Natural killer cell (primary cell): ENCODE data around the gene KCNK4. TPM values are rescaled to one million over a fixed set of nuclear protein-coding genes. Genes with fewer than 3 reads are reported as not detected.

Experiments used
- ATAC-seq, 3 donors: fragments of 150-1000 bp in 2 of 3; fragments of 200-7000 bp in 1 of 3; cut with Tn5 transposase; 1 replicate in 1 of 3; 2 replicates in 2 of 3; pipeline ENCODE4 v1.10.0; 2021; ENCODE audit warnings: mild to moderate bottlenecking in 2 of 3, moderate library complexity in 2 of 3
- DNase-seq, 2 donors: peaks; one replicate each; pipeline versions ENCODE4 v3.0.0 to v3.0.0-alpha.2; 2013 to 2021; ENCODE audit warnings: mixed read lengths in 1 of 2
- H3K27ac ChIP-seq: one replicate; pipeline ENCODE4 v1.5.1; 2013; ENCODE audit warnings: mild to moderate bottlenecking, low read length
- H3K27me3 ChIP-seq: one replicate; pipeline ENCODE4 v1.6.1; 2013; ENCODE audit warnings: low read length; ENCODE audit not compliant: control insufficient read depth, insufficient read depth
- H3K36me3 ChIP-seq: one replicate; pipeline ENCODE4 v1.6.1; 2013; ENCODE audit warnings: low read length; ENCODE audit not compliant: control insufficient read depth, insufficient read depth
- H3K4me1 ChIP-seq: one replicate; pipeline ENCODE4 v1.6.1; 2013; ENCODE audit warnings: low read length; ENCODE audit not compliant: control insufficient read depth, insufficient read depth
- H3K4me3 ChIP-seq: one replicate; pipeline ENCODE4 v1.5.1; 2013; ENCODE audit warnings: low read length
- H3K9me3 ChIP-seq: one replicate; pipeline ENCODE4 v1.6.1; 2013; ENCODE audit warnings: low read length; ENCODE audit not compliant: control insufficient read depth, insufficient read depth
- H3K27ac Mint-ChIP-seq, 2 donors: one replicate each; pipeline ENCODE4 v1.8.0; 2022; ENCODE audit warnings: mild to moderate bottlenecking in 2 of 2, mixed read lengths in 2 of 2, moderate library complexity in 1 of 2
- H3K27me3 Mint-ChIP-seq, 2 donors: one replicate each; pipeline ENCODE4 v1.8.0; 2022; ENCODE audit warnings: low read depth in 2 of 2, mixed read lengths in 2 of 2
- H3K36me3 Mint-ChIP-seq: one replicate; pipeline ENCODE4 v1.8.0; 2022; ENCODE audit warnings: mixed read lengths
- H3K4me1 Mint-ChIP-seq, 2 donors: one replicate each; pipeline ENCODE4 v1.8.0; 2022; ENCODE audit warnings: mixed read lengths in 2 of 2
- H3K4me3 Mint-ChIP-seq: one replicate; pipeline ENCODE4 v1.8.0; 2022; ENCODE audit warnings: mild to moderate bottlenecking, moderate library complexity, mixed read lengths
- H3K9me3 Mint-ChIP-seq, 2 donors: one replicate each; pipeline ENCODE4 v1.8.0; 2022; ENCODE audit warnings: mixed read lengths in 2 of 2
- WGBS: methylation state at CpG from one replicate; pipeline ENCODE4 v1.1.7; 2013; ENCODE audit warnings: missing lambda C conversion rate; ENCODE audit not compliant: insufficient coverage; 5-methylcytosine and 5-hydroxymethylcytosine counted together
- intact Hi-C: fragments of 100-400 bp; cut with micrococcal nuclease; formaldehyde crosslinking; loops from one replicate; pipeline ENCODE4 v1.14.2; 2022
- total RNA-seq, 4 donors: library from RNA; stranded (reverse); fragments of 120-200 nt in 1 of 4; gene quantifications; one replicate each; pipeline versions ENCODE4 v1.2.3 to v1.2.4, GENCODE V29; 2013 to 2022
- TF ChIP-seq, protein P1 (sequence below): fragments of 200-600 bp; IDR thresholded peaks from one replicate; pipeline ENCODE4 v1.8.0; 2022; ENCODE audit warnings: antibody characterized with exemption

Gene KCNK4
- total RNA-seq, 3 donors from 2014 or later (not counting 1 experiment from before 2014, with no cell fraction given), result 0.30 to 0.86 TPM; not detected in 1

DNA sequence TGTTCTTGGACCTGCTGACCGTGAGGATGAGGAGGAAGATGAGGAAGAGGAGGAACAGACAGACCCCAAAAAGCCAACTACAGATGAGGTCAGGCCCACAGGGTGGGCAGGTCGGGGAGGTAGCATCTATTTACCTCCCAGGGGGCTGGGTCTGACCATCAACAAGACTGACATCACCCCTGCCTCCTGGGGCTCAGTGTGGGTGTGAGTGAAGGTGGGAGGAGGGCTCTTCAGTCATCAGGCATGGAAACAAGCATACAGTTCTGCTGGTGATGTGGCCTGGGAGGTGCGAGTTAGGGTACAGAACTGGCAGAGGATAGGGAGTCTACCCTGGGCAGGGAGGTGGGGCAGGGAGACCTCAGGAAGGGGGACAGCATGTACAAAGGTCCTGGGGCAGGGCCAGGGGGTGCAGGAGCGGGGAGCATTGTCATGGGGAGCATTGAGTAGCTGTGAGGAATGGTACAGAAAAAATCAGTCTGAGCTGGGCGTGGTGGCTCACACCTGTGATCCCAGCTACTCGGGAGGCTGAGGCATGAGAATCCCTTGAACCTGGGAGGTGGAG, 30.9 kb upstream of the KCNK4 start:
- 90% methylated on average over 6 of the region's 6 CpGs for WGBS
- no peaks in the 10 kb centered on the region for H3K27me3 Mint-ChIP-seq

DNA sequence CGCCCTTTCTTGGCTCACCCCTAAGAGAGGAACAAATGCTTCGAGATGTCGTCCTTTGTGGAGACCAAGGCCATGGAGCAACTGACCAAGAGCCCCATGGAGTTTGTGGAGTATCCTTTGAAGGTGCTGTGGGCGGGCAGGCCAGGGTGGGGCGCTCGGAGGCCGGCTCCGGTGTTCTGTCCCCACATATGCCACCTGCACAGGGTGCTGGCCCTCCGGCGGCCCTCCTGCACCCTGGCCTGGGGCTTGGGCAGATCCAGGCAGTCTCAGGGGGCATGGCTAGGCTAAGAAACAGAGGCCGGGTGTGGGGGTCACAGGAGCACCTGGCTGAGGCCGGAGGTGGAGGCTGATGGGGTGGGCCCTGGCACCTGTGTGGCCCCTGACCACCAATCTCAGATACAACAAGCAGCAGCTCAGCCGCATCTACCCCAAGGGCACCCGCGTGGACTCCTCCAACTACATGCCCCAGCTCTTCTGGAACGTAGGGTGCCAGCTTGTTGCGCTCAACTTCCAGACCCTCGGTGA, 29.5 kb upstream of the KCNK4 start:
- ATAC-seq, result no peak
- H3K4me1 Mint-ChIP-seq, result peaks cover 0 to 9% of the 10 kb centered on the region in 2 donors
- H3K9me3 ChIP-seq, result no peaks in the 10 kb centered on the region
- intact Hi-C loops, result no loop called here
- no peaks in the 10 kb centered on the region for H3K27me3 Mint-ChIP-seq
- peaks cover 2% of the 10 kb centered on the region for H3K36me3 ChIP-seq
- no peaks in the 10 kb centered on the region for H3K4me1 ChIP-seq
- H3K36me3 Mint-ChIP-seq, result no peaks in the 10 kb centered on the region
- 95% methylated on average over 18 of the region's 18 CpGs for WGBS
- no peak overlapping the region for H3K4me3 ChIP-seq
- no peaks in the 10 kb centered on the region for H3K9me3 Mint-ChIP-seq
- no peak overlapping the region for H3K27ac ChIP-seq
- TF ChIP-seq, protein P1, sequence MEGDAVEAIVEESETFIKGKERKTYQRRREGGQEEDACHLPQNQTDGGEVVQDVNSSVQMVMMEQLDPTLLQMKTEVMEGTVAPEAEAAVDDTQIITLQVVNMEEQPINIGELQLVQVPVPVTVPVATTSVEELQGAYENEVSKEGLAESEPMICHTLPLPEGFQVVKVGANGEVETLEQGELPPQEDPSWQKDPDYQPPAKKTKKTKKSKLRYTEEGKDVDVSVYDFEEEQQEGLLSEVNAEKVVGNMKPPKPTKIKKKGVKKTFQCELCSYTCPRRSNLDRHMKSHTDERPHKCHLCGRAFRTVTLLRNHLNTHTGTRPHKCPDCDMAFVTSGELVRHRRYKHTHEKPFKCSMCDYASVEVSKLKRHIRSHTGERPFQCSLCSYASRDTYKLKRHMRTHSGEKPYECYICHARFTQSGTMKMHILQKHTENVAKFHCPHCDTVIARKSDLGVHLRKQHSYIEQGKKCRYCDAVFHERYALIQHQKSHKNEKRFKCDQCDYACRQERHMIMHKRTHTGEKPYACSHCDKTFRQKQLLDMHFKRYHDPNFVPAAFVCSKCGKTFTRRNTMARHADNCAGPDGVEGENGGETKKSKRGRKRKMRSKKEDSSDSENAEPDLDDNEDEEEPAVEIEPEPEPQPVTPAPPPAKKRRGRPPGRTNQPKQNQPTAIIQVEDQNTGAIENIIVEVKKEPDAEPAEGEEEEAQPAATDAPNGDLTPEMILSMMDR, result no peak
- H3K27ac Mint-ChIP-seq, result no peak overlapping the region
- no peak for DNase-seq
- H3K4me3 Mint-ChIP-seq, result no peak overlapping the region
- H3K27me3 ChIP-seq, result no peaks in the 10 kb centered on the region

More for the DNA sequence above, 30.9 kb upstream of the KCNK4 start:
- no peaks in the 10 kb centered on the region for H3K9me3 ChIP-seq
- TF ChIP-seq, protein P1, result no peak
- ATAC-seq (no peak), DNase-seq (no peak)
- H3K4me1 ChIP-seq, result no peaks in the 10 kb centered on the region
- H3K27ac ChIP-seq, result no peak overlapping the region
- intact Hi-C loops, result no loop called here
- H3K36me3 ChIP-seq, result peaks cover 6% of the 10 kb centered on the region
- Mint-ChIP-seq H3K9me3 (no peaks in the 10 kb centered on the region), H3K4me3 (no peak overlapping the region), H3K36me3 (no peaks in the 10 kb centered on the region), H3K27ac (peak overlapping the region in 1 of 2 donors; percentile 37), H3K4me1 (peaks cover 0 to 9% of the 10 kb centered on the region in 2 donors)
- no peaks in the 10 kb centered on the region for H3K27me3 ChIP-seq
- no peak overlapping the region for H3K4me3 ChIP-seq

DNA sequence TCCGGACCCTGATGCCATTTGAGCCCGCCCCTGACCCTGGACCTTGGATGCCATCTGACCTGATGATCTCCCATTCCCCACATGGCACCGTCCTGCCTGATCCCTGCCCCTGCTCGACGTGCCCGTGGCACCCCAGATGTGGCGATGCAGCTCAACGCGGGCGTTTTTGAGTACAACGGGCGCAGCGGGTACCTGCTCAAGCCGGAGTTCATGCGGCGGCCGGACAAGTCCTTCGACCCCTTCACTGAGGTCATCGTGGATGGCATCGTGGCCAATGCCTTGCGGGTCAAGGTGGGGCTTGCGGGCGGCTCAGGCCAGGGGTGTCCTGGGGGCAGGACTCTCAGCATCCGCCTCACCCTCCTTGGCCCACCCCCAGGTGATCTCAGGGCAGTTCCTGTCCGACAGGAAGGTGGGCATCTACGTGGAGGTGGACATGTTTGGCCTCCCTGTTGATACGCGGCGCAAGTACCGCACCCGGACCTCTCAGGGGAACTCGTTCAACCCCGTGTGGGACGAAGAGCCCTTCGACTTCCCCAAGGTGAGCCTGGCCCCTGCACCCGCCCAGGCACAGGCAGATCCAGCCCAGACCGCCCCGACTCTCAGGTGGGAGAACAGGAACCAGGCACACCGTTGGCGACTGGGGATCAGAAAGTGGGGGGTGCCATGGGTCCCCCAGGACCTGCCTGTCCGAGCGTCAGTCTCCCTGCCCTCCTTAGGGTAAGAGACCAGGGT, 28.7 kb upstream of the KCNK4 start:
- H3K27ac Mint-ChIP-seq, result no peak overlapping the region
- no peaks in the 10 kb centered on the region for H3K36me3 ChIP-seq
- H3K9me3 Mint-ChIP-seq, result no peaks in the 10 kb centered on the region

More for the DNA sequence above, 28.7 kb upstream of the KCNK4 start:
- no peak for DNase-seq
- no peaks in the 10 kb centered on the region for H3K36me3 Mint-ChIP-seq
- TF ChIP-seq, protein P1, result no peak
- ATAC-seq, result no peak
- H3K9me3 ChIP-seq, result no peaks in the 10 kb centered on the region
- H3K4me1 ChIP-seq, result peaks cover 1% of the 10 kb centered on the region
- no peaks in the 10 kb centered on the region for H3K27me3 Mint-ChIP-seq
- intact Hi-C loops, result no loop called here
- H3K27ac ChIP-seq, result no peak overlapping the region
- peaks cover 0 to 9% of the 10 kb centered on the region in 2 donors for H3K4me1 Mint-ChIP-seq
- 96% methylated on average over 42 of the region's 42 CpGs for WGBS
- H3K4me3 ChIP-seq, result no peak overlapping the region
- no peaks in the 10 kb centered on the region for H3K27me3 ChIP-seq
- H3K4me3 Mint-ChIP-seq, result no peak overlapping the region
